Colonic mucosa (tissue), 4 donors: ENCODE results near the gene SPON1. TPM values are rescaled to one million over a fixed set of nuclear protein-coding genes. Genes with fewer than 3 reads are reported as not detected.

Source experiments
- DNase-seq: peaks from one replicate; pipeline ENCODE4 v3.0.0-alpha.2; 2020
- H3K27ac ChIP-seq: fragments of 200-600 bp; one replicate; pipeline ENCODE4 v1.8.0; 2021
- H3K27me3 ChIP-seq: fragments of 200-600 bp; one replicate; pipeline ENCODE4 v1.8.0; 2021
- H3K36me3 ChIP-seq: fragments of 200-600 bp; one replicate; pipeline ENCODE4 v1.8.0; 2021
- H3K4me1 ChIP-seq: fragments of 200-600 bp; one replicate; pipeline ENCODE4 v1.8.0; 2021; ENCODE audit warnings: mild to moderate bottlenecking
- H3K4me3 ChIP-seq: fragments of 200-600 bp; one replicate; pipeline ENCODE4 v1.8.0; 2021
- H3K9ac ChIP-seq, 2 donors: one replicate each; pipeline ENCODE4 v1.7.0; 2013; ENCODE audit warnings: control low read depth in 2 of 2, low read depth in 2 of 2, low read length in 2 of 2
- H3K9me3 ChIP-seq: fragments of 200-600 bp; one replicate; pipeline ENCODE4 v1.8.0; 2021
- CTCF ChIP-seq: fragments of 200-600 bp; IDR thresholded peaks from one replicate; pipeline ENCODE4 v1.8.0; 2022; ENCODE audit warnings: antibody characterized with exemption, mild to moderate bottlenecking
- intact Hi-C: fragments of 100-400 bp; cut with DNase I; formaldehyde crosslinking; loops from one replicate; pipeline ENCODE4 v1.14.1; 2022
- total RNA-seq, 2 donors: library from RNA; stranded (reverse); fragmentation: NEBNext Ultra II Directional in 1 of 2; extraction: Animal tissue kit (Norgen Biotek cat#: 25700) in 1 of 2; gene quantifications; one replicate each; pipeline ENCODE4 v1.2.1, GENCODE V29; 2021
- donor health status: healthy.
- donor health status: DM: no; HTN: no; CAD: no.
- donor health status: DM: no; HTN: no; CAD: no.

SPON1 gene
- total RNA-seq, 2 donors from 2014 or later, result 91.4 to 93.9 TPM

GRCh38 chr11:13940907-13941256 is 21.6 kb upstream of the SPON1 start:
- Histone ChIP-seq H3K9ac (no peak overlapping the region), H3K27ac (no peak overlapping the region), H3K9me3 (no peaks in the 10 kb centered on the region), H3K4me3 (no peak overlapping the region), H3K4me1 (no peaks in the 10 kb centered on the region), H3K27me3 (no peaks in the 10 kb centered on the region), H3K36me3 (no peaks in the 10 kb centered on the region)
- no peak for TF ChIP-seq CTCF
- no peak for DNase-seq
- intact Hi-C loops, result no loop called here

DNA sequence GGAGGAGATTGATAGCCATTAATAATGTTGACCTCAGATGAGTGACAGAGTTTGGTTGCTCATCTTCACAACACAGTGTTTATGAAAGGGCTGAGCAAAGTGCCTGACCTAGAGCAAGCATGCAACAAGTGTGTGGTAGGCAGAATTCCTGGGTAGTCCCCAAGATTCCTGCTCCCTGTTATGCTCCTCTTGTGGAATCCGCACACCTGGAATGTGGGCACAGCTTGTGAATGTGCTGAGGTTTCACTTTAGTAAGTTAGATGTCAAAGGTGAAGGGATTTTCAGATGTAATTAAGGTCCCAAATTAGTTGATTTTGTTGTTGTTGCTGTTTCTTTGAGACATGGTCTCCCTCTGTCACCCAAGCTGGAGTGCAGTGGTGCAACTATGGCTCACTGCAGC is 20.7 kb upstream of the SPON1 start:
- intact Hi-C loops, result no loop called here
- no peaks in the 10 kb centered on the region for H3K36me3 ChIP-seq

DNA sequence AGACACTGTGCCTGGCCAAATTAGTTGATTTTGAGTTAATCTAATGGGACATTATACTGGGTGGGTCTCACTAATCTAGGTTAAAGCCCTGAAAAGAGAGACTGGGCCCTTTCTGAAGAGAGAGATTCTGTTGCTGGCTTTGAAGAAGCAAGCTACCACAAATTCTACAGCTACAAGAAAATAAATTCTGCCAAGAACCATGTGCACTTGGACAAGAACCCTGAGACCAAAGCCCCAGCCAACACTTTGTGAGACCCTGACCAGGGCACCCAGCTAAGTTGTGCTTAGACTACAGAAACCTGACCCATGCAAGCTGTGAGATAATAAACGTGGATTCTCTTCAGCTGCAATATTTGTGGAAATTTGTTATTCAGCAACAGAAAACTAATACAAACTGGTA is 20.1 kb upstream of the SPON1 start:
- no peak for TF ChIP-seq CTCF
- H3K27me3 ChIP-seq, result no peaks in the 10 kb centered on the region
- H3K9me3 ChIP-seq, result no peaks in the 10 kb centered on the region
- H3K4me1 ChIP-seq, result no peaks in the 10 kb centered on the region
- no peaks in the 10 kb centered on the region for H3K36me3 ChIP-seq
- no peak overlapping the region for H3K9ac ChIP-seq
- H3K4me3 ChIP-seq, result no peak overlapping the region
- no peak for DNase-seq
- intact Hi-C loops, result no loop called here
- no peak overlapping the region for H3K27ac ChIP-seq

More for the DNA sequence above, 20.7 kb upstream of the SPON1 start:
- H3K9ac ChIP-seq, result no peak overlapping the region
- H3K4me3 ChIP-seq, result no peak overlapping the region
- TF ChIP-seq CTCF, result no peak
- H3K4me1 ChIP-seq, result no peaks in the 10 kb centered on the region
- H3K9me3 ChIP-seq, result no peaks in the 10 kb centered on the region
- DNase-seq, result no peak
- H3K27me3 ChIP-seq, result no peaks in the 10 kb centered on the region
- H3K27ac ChIP-seq, result no peak overlapping the region

GRCh38 chr11:13942971-13943381 is 19.5 kb upstream of the SPON1 start:
- Histone ChIP-seq H3K9ac (no peak overlapping the region), H3K4me3 (no peak overlapping the region), H3K9me3 (no peaks in the 10 kb centered on the region), H3K36me3 (no peaks in the 10 kb centered on the region), H3K27me3 (no peaks in the 10 kb centered on the region), H3K27ac (no peak overlapping the region), H3K4me1 (no peaks in the 10 kb centered on the region)
- no peak for DNase-seq
- intact Hi-C loops, result no loop called here
- no peak for TF ChIP-seq CTCF

DNA sequence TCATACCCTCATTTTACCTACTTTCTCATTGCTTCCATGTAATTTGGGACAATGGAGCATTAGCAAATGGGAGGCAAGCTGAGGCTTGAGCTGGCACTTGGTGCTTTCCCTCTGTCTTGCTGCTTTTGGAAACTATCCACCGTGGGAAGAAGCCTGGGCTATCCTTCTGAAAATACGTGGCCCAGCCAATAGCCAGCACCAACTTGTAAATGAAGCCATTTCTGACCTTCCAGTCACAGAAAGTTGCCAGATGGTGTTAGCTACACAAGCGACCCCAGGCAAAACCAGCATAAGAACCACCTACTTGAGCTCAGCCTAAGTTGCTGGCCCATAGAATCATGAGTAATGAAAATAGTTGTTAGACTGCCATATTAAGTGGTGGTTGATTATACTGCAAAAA is 18.5 kb upstream of the SPON1 start:
- no peak overlapping the region for H3K27ac ChIP-seq
- intact Hi-C loops, result no loop called here
- no peaks in the 10 kb centered on the region for H3K9me3 ChIP-seq
- no peak for DNase-seq
- no peak overlapping the region for H3K4me3 ChIP-seq
- H3K4me1 ChIP-seq, result no peaks in the 10 kb centered on the region
- H3K9ac ChIP-seq, result no peak overlapping the region
- no peaks in the 10 kb centered on the region for H3K36me3 ChIP-seq
- no peak for TF ChIP-seq CTCF
- H3K27me3 ChIP-seq, result no peaks in the 10 kb centered on the region

GRCh38 chr11:13944911-13945425 is 17.6 kb upstream of the SPON1 start:
- H3K27me3 ChIP-seq, result no peaks in the 10 kb centered on the region
- no peak for TF ChIP-seq CTCF
- no peaks in the 10 kb centered on the region for H3K4me1 ChIP-seq
- H3K9me3 ChIP-seq, result no peaks in the 10 kb centered on the region
- no peaks in the 10 kb centered on the region for H3K36me3 ChIP-seq
- no peak overlapping the region for H3K9ac ChIP-seq
- no peak overlapping the region for H3K27ac ChIP-seq
- no peak for DNase-seq
- intact Hi-C loops, result no loop called here
- H3K4me3 ChIP-seq, result no peak overlapping the region
